ENCODE measurements around the gene COX6B2. TPM values are rescaled to one million over a fixed set of nuclear protein-coding genes. Genes with fewer than 3 reads are reported as not detected.
A peak's percentile ranks its signal among the peaks of the same experiment; 100 is the strongest.

The COX6B2 gene
- total and polyA plus RNA-seq, 2 of the 13 experiments (the other 11 are each of a cell fraction or from before 2014, with no cell fraction given): 0.21 TPM; not detected in 1

- peak overlapping the region; percentile 62 for H3K4me2 ChIP-seq (ENCODE audit: low read depth, low read length)
- no peaks in the 10 kb centered on the region for H4K20me1 ChIP-seq (ENCODE audit: insufficient read depth, low read length)
- H3K27me3 ChIP-seq (ENCODE audit: control insufficient read depth in 1 of 2, insufficient read depth in 2 of 2, low read length in 2 of 2): no peaks in the 10 kb centered on the region; a peak in 1 of 5 replicates
- peak overlapping the region in 1 of 3 experiments; percentile 21; a peak in 1 of 6 replicates for H3K4me3 ChIP-seq (replicated peaks in 1 of 3; ENCODE audit: insufficient read depth in 1 of 3, low read depth in 2 of 3, low read length in 3 of 3)
- no peak for TF ChIP-seq ZNF605 (CRISPR knock-in tag; IDR thresholded peaks at IDR 0.05)
- TF ChIP-seq DNMT3B (CRISPR knock-in tag; conservative IDR thresholded peaks at IDR 0.05): no peak
- 0 out of 2 replicates have a peak, but pooled peaks have one; percentile 30 for TF ChIP-seq ZNF263 (CRISPR knock-in tag; IDR thresholded peaks at IDR 0.05)
- no peak for TF ChIP-seq CREBL2 (CRISPR knock-in tag; IDR thresholded peaks at IDR 0.05; ENCODE audit: borderline replicate concordance)
- TF ChIP-seq BRCA1 (CRISPR knock-in tag; IDR thresholded peaks at IDR 0.05): no peak
- peak; percentile 10; the same call in 1 of the 2 replicates for TF ChIP-seq HNF4A (CRISPR knock-in tag; IDR thresholded peaks at IDR 0.05)
- TF ChIP-seq RXRB (CRISPR knock-in tag; IDR thresholded peaks at IDR 0.05; ENCODE audit: borderline replicate concordance): no peak
- no peak for TF ChIP-seq RELA (CRISPR knock-in tag; IDR thresholded peaks at IDR 0.05)
- no peak for TF ChIP-seq ZFAT (CRISPR knock-in tag; conservative IDR thresholded peaks at IDR 0.05)
- TF ChIP-seq TBX3 (IDR thresholded peaks at IDR 0.05; ENCODE audit: borderline replicate concordance): no peak
- TF ChIP-seq ZFP82 (CRISPR knock-in tag; IDR thresholded peaks at IDR 0.05; ENCODE audit: borderline replicate concordance): no peak
- TF ChIP-seq HDAC6 (IDR thresholded peaks at IDR 0.05; ENCODE audit: low read depth, low read length): no peak
- TF ChIP-seq NFE2L1 (CRISPR knock-in tag; IDR thresholded peaks at IDR 0.05; ENCODE audit: borderline replicate concordance): no peak
- no peak for TF ChIP-seq PCBP1 (IDR thresholded peaks at IDR 0.05; ENCODE audit: borderline replicate concordance, low read depth, low read length)
- TF ChIP-seq ZNF12 (CRISPR knock-in tag; IDR thresholded peaks at IDR 0.05): no peak
- no peak for TF ChIP-seq ZNF33A (CRISPR knock-in tag; IDR thresholded peaks at IDR 0.05; ENCODE audit: borderline replicate concordance)
- no peak for TF ChIP-seq NFE2 (CRISPR knock-in tag; IDR thresholded peaks at IDR 0.05)
- 0 out of 2 replicates have a peak, but pooled peaks have one; percentile 3 for TF ChIP-seq ARID4A (CRISPR knock-in tag; IDR thresholded peaks at IDR 0.05; ENCODE audit: borderline replicate concordance)
- no peak for TF ChIP-seq ZNF160 (CRISPR knock-in tag; IDR thresholded peaks at IDR 0.05)
- peak; percentile 9; the same call in 1 of the 2 replicates for TF ChIP-seq HNF4G (IDR thresholded peaks at IDR 0.05; ENCODE audit: borderline replicate concordance, low read depth, low read length)
- no peak for TF ChIP-seq HNF4G (CRISPR knock-in tag; IDR thresholded peaks at IDR 0.05; ENCODE audit: borderline replicate concordance, low read depth)
- TF ChIP-seq ZNF740 (CRISPR knock-in tag; IDR thresholded peaks at IDR 0.05): no peak
- peaks cover 40% of the 10 kb centered on the region for H3K4me1 ChIP-seq (ENCODE audit: insufficient read depth, low read length)
- DNase-seq (ENCODE audit: low spot score) (no peak), FAIRE-seq (no peak), ATAC-seq (peak; percentile 17; the same call in 2 of the 3 replicates)
- intact Hi-C loops (cut with micrococcal nuclease; ENCODE audit: unreplicated experiment) (no loop called here), in situ Hi-C loops (cut with HindIII; ENCODE audit: extremely low pct_ligation_motif_present, low pct_unique_long_range_greater_than_20kb) (no loop called here)
- no peaks in the 10 kb centered on the region for H3K79me2 ChIP-seq (ENCODE audit: insufficient read depth, low read length)
- H3K27ac ChIP-seq (ENCODE audit: extremely low read length, insufficient read depth, low read length): no peak overlapping the region
- POLR2A ChIA-PET: interaction anchor here (1.1 to 2.1 kb wide), 6 partner anchors 9 to 86 kb away, joined by 4 to 11 read pairs (median 6); partner anchors contain the start of genes KMT5C and UBE2S
- no TSS peak for BruUV-seq (replicated peaks)
- H3K9ac ChIP-seq (ENCODE audit: insufficient read depth, low read depth, low read length): no peak overlapping the region
- H3K9me3 ChIP-seq (ENCODE audit: low read length): no peaks in the 10 kb centered on the region
- H3K36me3 ChIP-seq (replicated peaks in 1 of 2; ENCODE audit: control insufficient read depth in 1 of 2, insufficient read depth in 2 of 2, low read length in 2 of 2): no peaks in the 10 kb centered on the region
- CTCF ChIA-PET (ENCODE audit: low intra/inter-chr PET ratio, low total read pairs): no interaction called here
- 30% methylated on average over 6 of the region's 9 CpGs for WGBS (ENCODE audit: low lambda C conversion rate)
- no peak overlapping the region for H2AFZ ChIP-seq (ENCODE audit: low read length)
These were observed 32.9 kb downstream of the COX6B2 start for GRCh38 chr19:55321466-55322137.

Data from HepG2 (cell line).